ENCODE results near the gene FAM163B.

FAM163B gene

GRCh38 chr9:133591985-133592384 is 17.2 kb downstream of the FAM163B start:
- no peaks in the 10 kb centered on the region for H3K4me1 ChIP-seq (ENCODE audit: control insufficient read depth, low read length)
- no peak overlapping the region for H3K27ac ChIP-seq (ENCODE audit: low read depth, low read length)
- H3F3A ChIP-seq (ENCODE audit: control insufficient read depth, insufficient read depth): peaks cover 6% of the 10 kb centered on the region
- H3K36me3 ChIP-seq (ENCODE audit: control insufficient read depth, low read length): no peaks in the 10 kb centered on the region
- H3K79me2 ChIP-seq (ENCODE audit: control insufficient read depth, low read length): no peaks in the 10 kb centered on the region
- no peak overlapping the region for H3K4me2 ChIP-seq (ENCODE audit: low read length)
- H3K27me3 ChIP-seq (ENCODE audit: control insufficient read depth, low read length): no peaks in the 10 kb centered on the region
- H4K20me1 ChIP-seq (ENCODE audit: control insufficient read depth, insufficient read depth, low read depth, low read length): no peaks in the 10 kb centered on the region
- H3K9me3 ChIP-seq (ENCODE audit: control insufficient read depth, insufficient read depth, low read length): peaks cover 23% of the 10 kb centered on the region
- H3K4me3 ChIP-seq (ENCODE audit: low read length): no peak overlapping the region
- no peak for TF ChIP-seq CTCF (IDR thresholded peaks at IDR 0.05; ENCODE audit: low read depth, low read length, poor library complexity, severe bottlenecking)
- no peak for TF ChIP-seq EZH2phosphoT487 (IDR thresholded peaks at IDR 0.05; ENCODE audit: borderline replicate concordance, low read length)
- H3K9me2 ChIP-seq (replicated peaks; ENCODE audit: control insufficient read depth, low read length): no peaks in the 10 kb centered on the region

- no peaks in the 10 kb centered on the region for H3K9me2 ChIP-seq (replicated peaks; ENCODE audit: control insufficient read depth, low read length)
- H3K27me3 ChIP-seq (ENCODE audit: control insufficient read depth, low read length): no peaks in the 10 kb centered on the region
- H3K36me3 ChIP-seq (ENCODE audit: control insufficient read depth, low read length): no peaks in the 10 kb centered on the region
- H3K4me1 ChIP-seq (ENCODE audit: control insufficient read depth, low read length): peaks cover 4% of the 10 kb centered on the region
- H4K20me1 ChIP-seq (ENCODE audit: control insufficient read depth, insufficient read depth, low read depth, low read length): no peaks in the 10 kb centered on the region
- peaks cover 6% of the 10 kb centered on the region for H3F3A ChIP-seq (ENCODE audit: control insufficient read depth, insufficient read depth)
- no peak overlapping the region for H3K4me2 ChIP-seq (ENCODE audit: low read length)
- no peaks in the 10 kb centered on the region for H3K79me2 ChIP-seq (ENCODE audit: control insufficient read depth, low read length)
- no peak overlapping the region for H3K27ac ChIP-seq (ENCODE audit: low read depth, low read length)
- no peak for TF ChIP-seq EZH2phosphoT487 (IDR thresholded peaks at IDR 0.05; ENCODE audit: borderline replicate concordance, low read length)
- TF ChIP-seq CTCF (IDR thresholded peaks at IDR 0.05; ENCODE audit: low read depth, low read length, poor library complexity, severe bottlenecking): no peak
- peaks cover 20% of the 10 kb centered on the region; the same call in 1 of the 2 replicates for H3K9me3 ChIP-seq (ENCODE audit: control insufficient read depth, insufficient read depth, low read length)
- no peak overlapping the region for H3K4me3 ChIP-seq (ENCODE audit: low read length)
Measured at GRCh38 chr9:133591116-133591910, 17.9 kb downstream of the FAM163B start.

- TF ChIP-seq CTCF (IDR thresholded peaks at IDR 0.05; ENCODE audit: low read depth, low read length, poor library complexity, severe bottlenecking): no peak
- TF ChIP-seq EZH2phosphoT487 (IDR thresholded peaks at IDR 0.05; ENCODE audit: borderline replicate concordance, low read length): no peak
- H3K9me3 ChIP-seq (ENCODE audit: control insufficient read depth, insufficient read depth, low read length): peaks cover 18% of the 10 kb centered on the region; the same call in 1 of the 2 replicates
- no peaks in the 10 kb centered on the region for H3K79me2 ChIP-seq (ENCODE audit: control insufficient read depth, low read length)
- H3F3A ChIP-seq (ENCODE audit: control insufficient read depth, insufficient read depth): peaks cover 6% of the 10 kb centered on the region
- no peaks in the 10 kb centered on the region for H4K20me1 ChIP-seq (ENCODE audit: control insufficient read depth, insufficient read depth, low read depth, low read length)
- H3K36me3 ChIP-seq (ENCODE audit: control insufficient read depth, low read length): no peaks in the 10 kb centered on the region
- H3K9me2 ChIP-seq (replicated peaks; ENCODE audit: control insufficient read depth, low read length): no peaks in the 10 kb centered on the region
- peaks cover 13% of the 10 kb centered on the region for H3K4me1 ChIP-seq (ENCODE audit: control insufficient read depth, low read length)
- H3K4me2 ChIP-seq (ENCODE audit: low read length): no peak overlapping the region
- H3K4me3 ChIP-seq (ENCODE audit: low read length): no peak overlapping the region
- H3K27ac ChIP-seq (ENCODE audit: low read depth, low read length): no peak overlapping the region
- H3K27me3 ChIP-seq (ENCODE audit: control insufficient read depth, low read length): no peaks in the 10 kb centered on the region
Measured at GRCh38 chr9:133590231-133590855, 18.8 kb downstream of the FAM163B start.

Measured in DOHH2 (cell line).